Islet precursor cell (in vitro differentiated cells): Measurements from ENCODE around the gene NGLY1.
A peak's percentile ranks its signal among the peaks of the same experiment; 100 is the strongest.

Experiments
- DNase-seq: peaks from one replicate; pipeline ENCODE4 v3.0.0-alpha.2; 2018

Gene NGLY1

DNA sequence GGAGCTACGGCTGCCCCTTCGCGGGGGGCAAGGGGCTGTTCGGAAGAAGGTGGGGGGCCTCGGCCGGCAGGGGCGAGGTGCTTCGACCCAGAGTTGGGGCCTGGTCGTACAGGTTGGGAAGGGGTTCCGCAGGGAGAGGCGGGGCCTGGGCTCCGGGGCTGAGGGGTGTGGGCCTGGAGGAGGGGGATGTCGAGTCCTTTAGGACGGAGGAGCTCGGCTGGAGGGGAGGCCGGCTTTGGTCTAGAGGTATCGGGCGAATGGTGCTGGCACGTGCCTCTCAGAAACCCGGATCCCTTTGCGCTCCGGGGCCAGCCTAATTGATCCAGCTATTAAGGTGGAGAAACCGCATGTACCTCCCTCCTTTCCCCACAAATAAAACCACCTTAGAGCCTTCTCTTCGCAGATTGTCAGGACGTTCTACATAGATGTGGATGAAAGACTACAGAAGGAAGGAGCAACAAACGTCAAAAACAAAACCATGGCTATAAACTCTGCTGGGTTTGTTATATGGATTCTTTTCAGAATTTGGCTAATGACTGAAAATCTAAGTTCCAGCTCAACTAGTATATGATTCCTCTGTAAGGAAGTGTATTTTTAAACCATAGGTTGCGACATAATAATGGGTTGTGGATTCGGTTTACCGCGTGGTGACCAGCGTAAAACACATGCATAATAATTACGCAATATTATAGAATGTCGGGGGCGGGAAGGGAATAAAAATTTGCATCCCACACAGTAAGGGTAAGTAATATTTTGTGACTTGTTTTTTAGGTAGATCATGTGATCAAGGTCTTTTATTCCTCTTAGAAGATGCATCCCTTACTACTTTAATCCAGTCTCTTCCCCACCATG is 644 bp upstream of the NGLY1 start:
- DNase-seq: no peak

DNA sequence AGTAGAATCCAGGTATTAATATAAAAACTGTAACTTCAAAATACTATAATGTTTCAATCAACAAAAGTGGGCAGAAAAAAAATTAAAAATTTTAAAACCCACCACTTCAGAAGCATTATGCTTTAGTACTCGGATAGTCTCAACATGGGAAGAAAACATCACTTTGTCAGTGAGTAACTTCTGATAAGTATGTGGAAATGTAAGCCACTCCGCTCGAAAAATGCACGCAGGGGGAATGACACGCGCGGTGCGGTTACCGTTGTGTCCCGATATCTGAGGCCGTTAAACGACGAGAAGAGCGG is 656 bp downstream of the NGLY1 start:
- DNase-seq: no peak

DNA sequence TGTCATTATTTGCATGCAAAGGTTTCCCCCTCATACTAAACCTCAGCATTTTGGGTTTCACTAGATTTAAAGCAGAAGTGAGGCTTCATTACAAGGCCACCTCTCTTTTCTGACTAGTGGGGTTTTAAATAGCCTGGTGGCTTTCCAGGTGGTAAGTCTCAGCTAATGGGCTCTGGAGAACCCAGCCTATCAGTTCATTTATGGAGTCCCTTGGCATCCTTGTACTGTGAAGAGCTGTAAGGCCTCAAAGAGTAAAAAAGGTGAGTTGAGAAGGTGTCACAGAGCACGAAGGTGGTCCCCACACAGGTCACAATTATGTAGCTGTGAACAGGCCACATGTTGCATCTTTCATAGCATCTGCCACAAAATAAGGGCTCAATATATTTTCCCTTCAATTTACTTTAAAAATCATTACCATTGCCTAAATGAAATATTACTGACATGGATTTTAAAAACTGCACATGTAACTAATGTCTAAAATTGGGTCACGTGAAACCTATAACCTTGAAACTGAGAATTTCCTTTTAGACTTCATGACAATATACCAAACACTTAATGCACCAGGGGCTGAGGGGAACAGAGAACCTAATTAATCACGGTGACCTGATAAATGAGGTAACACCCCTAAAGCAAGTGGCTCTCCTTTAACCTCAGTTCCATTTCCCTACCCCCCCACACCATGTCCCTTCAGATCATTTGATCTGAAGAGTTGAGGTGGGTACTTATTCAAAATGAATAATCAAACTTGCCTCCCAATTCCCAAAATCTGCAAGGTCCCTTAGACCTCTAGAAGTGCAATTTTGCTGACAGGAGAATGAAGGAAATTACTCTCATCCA is 1.3 kb downstream of the NGLY1 start:
- no peak for DNase-seq

DNA sequence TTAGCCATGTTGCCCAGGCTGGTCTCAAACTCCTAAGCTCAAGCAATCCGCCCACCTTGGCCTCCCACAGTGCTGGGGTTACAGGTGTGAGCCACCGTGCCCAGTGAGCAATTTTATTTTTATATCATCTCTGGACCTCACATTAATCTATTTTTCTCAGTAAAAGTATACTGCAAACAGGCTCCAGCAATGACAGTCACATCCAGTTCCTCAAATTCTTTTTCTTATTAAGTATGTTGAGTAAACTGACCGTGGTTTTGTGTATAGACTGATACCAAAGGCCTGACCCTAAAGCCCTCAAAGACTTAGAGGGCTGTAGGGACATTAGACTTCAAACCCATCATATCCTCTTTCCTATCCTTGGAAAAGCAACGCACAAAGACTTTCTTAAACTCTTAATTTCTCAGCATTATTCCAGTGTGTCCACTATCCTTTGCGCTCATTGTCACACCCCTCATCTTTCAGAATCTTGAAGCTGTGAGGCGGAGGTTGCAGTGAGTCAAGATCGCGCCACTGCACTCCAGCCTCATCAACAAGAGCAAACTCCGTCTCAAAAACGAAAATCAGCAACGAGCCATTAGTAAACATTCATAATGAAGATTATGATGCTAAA is 2.0 kb downstream of the NGLY1 start:
- DNase-seq: no peak

DNA sequence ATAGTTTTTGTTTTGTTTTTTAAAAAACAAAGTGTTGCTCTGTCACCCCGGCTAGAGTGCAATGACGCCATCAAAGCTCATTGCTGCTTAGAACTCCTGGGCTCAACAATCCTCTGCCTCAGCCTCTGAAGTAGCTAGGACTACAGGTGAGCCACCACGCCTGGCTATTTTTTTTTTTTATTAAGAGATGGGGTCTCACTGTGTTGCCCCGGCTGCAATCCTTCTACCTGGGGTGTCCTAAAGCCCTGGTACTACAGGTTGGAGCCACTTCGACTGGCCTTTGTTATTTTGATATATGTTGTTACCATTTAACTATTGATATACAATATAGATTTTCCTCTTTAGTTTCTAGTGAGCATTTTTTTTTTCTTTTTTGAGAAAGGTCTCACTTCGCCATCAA is 2.6 kb downstream of the NGLY1 start:
- DNase-seq: no peak

DNA sequence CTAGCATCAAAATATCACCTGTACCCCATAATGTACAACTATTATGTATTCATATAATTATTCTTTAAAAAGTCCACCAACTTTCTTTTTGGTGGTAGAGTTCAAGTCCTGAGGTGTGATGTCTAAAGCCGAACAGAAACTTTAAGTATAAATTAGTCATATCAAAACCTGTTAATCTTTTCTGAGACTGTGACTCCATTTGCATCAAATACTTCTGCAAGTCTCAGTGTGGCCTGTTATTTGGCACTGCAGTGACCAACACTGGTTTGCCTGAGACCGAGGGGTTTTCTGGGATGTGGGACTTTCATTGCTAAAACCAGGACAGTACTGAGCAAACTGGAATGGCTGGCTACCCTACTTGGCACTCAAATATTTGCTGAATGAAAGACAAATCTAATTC is 7.3 kb downstream of the NGLY1 start:
- DNase-seq: no peak

DNA sequence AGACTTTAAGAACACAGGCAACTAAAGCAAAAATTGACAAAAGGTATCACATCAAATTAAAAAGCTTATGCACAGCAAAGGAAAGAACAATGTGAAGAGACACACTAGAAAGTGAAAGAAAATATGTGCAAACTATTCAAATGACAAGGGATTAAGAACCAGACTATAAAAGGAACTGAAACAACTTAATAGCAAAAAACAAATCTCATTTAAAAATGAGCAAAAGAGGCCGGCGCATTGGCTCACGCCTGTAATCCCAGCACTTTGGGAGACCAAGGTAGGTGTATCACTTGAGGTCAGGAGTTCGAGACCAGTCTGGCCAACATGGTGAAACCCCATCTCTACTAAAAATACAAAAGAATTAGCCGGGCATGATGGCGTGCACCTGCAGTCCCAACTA is 14.4 kb downstream of the NGLY1 start:
- no peak for DNase-seq

DNA sequence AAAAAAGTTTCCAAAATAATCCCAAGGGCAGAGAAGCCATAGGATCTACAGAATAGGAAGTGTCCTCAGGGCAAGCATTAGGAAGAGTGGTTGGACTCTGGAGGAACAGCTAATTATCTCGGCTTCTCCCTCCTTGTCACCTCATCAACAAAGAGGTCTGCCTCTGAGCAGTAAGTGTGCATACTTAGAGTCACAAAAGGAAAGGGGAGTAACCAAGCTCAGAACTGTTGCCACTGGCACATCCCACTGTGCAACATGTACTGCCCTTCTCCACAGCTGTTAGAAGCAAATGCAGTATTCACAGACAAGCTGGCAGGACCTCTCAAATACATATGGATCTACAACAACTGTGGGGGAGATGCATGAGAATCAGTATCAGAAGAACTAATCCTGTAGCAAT is 31.5 kb downstream of the NGLY1 start:
- peak; percentile 53 for DNase-seq

DNA sequence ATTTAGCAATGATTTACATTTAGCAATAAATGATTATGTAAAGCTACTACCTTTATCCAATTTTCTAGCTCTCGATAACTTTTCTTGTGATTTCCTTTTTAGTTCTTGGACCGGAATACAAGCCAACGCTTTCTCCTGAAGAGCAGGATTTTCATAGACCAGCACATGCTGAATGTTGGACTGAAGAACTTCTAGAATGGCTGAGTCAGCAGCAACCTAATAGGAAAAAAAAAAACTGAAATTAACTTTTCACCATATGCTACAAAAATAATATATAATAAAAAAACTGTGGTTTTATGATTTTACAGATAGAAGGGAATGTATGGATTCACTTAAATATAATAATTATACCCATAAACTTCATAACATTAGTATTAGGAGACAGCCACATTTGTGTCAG is 32.2 kb downstream of the NGLY1 start:
- DNase-seq: no peak

DNA sequence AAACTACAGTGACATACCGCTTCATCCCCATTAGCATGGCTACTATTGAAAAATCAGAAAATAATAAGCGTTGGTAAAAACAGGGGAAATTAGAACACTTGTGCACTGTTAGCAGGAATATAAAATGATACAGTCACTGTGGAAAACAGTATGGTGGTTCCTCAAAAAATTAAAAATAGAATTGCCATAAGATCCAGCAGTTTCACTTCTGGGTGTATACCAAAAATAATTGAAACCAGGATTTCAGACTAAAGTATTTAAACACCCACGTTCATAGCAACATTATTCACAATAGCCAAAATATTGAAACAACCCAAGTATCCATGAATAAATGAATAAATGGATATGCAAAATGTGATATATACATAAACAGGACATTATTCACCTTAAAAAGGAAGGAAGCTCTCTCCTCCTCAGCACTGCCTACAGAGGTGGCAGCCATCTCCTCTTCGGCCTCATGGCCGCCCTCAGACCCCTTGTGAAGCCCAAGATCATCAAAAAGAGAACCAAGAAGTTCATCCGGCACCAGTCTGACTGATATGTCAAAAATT is 34.1 kb downstream of the NGLY1 start:
- DNase-seq: no peak

DNA sequence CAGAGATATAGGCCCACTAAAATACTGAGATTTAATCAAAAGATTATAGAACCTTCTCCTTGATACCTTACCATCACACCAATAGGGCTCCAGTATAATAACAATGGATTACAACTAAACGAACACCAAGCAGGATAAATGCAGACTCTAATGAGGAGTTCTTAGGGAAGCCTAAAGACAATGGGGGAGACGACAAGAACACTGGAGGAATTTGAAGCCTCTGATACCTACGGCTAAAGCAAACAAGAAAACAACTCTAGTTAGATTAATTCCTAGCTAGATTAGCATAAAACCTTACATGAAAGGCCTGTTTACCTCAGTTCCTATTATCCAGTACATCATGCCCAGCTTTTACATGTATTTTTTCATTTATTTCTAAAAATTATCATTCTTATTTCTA is 35.1 kb downstream of the NGLY1 start:
- no peak for DNase-seq

DNA sequence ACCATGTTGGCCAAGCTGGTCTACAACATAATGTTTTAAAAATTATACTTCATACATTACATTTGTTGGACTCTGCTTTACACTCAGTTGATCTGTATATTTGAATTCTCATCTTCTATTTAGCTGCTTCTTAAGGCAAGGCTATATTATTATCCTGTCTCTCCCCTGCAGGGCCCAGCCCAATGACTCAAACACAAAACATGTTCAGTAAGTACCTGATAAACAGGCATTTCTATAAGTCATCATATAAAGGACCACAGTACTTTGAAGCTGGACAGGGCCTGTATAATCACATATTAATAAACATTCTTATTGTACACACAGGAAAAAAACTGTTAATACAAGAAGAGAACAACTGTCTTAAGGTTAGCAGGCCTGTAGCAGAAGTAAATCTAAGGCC is 36.2 kb downstream of the NGLY1 start:
- DNase-seq: no peak

DNA sequence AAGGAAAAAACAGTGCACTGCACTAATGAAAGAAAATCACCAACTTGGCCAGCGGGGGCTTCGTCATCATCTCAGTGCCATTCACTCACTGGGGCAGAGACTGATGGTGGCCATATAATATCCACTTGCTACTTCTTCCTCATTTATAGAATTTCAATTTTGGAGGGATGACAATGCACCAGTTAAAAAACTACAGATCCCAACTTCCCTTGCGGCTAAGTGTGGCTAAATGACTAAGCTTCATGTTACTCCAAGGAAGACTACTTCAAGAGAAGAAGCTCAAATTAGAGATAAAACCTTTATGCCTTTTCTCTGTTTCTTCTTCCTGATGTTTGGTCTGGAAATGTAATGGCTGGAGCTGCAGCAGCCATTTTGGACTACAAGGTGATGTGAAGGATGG is 38.8 kb downstream of the NGLY1 start:
- no peak for DNase-seq

DNA sequence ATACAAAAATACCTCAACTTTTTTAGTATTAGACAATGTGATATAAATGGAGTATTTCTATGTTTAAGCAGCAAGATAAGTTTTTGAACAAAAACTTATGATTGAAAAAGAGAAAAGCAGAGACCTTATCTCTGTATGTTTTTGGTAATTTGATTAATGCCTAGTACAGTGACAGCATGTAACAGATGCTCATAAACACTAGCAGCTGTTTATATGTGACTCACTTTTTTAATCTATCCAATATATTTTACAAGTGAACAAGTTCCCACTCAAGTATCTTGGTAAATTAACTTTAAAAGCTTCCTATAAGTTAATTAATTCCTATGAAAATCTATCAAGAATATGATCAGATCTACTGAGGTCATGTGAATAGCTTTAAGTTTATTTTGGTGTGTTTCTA is 55.1 kb downstream of the NGLY1 start:
- no peak for DNase-seq

DNA sequence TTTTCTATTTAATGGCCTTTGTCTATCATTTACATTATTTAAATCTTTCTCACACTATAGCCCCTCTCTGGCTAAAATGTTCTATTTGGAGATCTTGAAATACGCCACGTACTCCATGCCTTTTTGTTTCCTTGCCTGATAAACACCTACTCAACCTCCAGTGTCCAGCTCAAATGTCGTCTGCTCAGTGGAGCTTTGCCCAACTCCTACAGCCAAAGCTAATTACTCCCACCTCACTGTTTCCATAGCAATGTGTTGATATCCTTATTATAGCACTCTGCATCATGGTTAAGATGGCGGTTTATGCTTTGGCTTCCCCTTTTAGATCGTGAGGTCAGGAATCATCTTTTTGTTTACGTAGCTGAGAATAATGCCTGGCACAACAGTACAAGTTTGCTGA is 55.9 kb downstream of the NGLY1 start:
- no peak for DNase-seq

DNA sequence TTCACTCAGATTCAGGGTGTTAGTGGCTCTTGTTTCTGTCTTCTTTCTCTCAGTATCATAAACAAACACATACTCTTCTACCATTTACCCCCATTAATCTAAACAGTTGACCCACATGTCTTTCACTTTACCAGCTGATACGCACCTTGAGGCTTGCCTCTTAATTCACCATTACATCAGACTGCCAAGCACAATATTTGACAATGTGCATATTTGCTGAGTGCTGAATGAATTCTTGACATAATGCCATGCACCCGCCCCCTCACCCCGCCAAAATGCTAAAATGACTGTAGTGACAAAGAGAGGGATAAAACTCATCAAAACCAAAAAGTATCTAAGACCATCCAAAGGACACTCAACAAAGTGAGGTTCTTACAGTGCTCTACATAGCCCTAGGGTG is 57.4 kb downstream of the NGLY1 start:
- DNase-seq: no peak

DNA sequence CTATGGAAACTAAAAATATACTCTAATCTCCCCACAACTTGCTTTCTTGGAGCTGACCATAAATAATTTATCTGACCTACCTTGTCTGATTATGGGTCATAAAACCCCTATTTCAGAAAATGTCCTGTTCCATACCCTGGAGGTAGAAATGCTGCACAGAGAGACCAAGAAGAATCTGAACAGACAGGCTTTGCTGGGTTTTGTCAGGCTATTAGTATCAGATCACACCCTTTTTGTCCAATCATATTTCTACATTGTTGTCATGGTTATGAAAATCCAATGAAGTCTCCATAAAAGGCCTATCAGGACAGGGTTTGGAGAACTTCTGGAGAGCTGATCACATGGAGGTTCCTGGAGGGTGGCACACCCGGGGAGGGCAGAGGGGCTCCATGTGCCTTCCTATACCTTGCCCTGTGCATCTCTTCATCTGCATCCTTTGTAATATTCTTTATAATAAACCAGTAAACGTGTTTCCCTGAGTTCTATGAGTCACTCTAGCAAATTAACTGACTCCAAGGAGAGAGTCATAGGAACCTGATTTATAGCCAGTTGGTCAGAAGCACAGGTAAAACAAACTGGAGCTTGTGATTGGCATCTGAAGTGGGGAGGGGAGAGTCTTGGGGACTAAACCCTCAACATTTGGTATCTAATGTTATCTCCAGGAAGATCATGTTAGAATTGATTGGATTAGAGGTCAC is 58.1 kb downstream of the NGLY1 start:
- DNase-seq: no peak

DNA sequence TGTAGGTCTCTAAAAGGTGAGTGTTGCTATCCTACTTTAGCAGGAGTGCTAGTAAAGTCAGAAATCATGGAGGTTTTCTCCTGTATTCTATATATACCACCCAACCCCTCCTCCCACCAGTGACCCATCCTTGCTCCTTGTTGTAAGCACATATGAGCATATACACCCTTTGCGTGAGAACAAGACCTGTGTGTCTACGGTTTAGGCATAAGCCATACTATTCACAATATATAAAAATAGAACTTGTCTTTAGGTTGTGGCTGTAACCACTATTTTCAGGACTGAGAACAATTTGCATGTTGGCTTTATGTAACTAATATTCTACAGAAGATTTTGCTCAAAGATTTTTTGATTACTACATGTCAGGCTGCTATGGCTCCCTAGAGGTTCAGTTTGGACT is 59.4 kb downstream of the NGLY1 start:
- DNase-seq: no peak

DNA sequence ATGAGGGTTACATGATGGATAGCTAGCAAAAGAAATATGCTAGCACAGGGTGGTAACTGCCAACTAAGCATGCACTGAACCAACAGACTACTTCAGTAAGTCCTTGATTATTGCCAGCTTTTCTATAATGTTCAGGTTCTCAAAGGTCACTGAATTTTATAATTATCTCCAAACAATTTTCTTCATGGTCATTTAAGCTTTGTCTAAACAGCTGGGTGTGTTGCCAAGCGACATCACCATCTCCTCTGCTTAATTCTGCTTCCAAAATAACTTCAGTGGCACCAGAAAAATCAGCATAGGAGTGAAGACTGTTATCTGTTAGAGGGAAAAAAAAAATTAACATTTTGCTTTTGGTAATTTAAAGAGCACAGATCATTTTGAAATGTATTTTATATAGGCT is 63.9 kb downstream of the NGLY1 start:
- DNase-seq: no peak

DNA sequence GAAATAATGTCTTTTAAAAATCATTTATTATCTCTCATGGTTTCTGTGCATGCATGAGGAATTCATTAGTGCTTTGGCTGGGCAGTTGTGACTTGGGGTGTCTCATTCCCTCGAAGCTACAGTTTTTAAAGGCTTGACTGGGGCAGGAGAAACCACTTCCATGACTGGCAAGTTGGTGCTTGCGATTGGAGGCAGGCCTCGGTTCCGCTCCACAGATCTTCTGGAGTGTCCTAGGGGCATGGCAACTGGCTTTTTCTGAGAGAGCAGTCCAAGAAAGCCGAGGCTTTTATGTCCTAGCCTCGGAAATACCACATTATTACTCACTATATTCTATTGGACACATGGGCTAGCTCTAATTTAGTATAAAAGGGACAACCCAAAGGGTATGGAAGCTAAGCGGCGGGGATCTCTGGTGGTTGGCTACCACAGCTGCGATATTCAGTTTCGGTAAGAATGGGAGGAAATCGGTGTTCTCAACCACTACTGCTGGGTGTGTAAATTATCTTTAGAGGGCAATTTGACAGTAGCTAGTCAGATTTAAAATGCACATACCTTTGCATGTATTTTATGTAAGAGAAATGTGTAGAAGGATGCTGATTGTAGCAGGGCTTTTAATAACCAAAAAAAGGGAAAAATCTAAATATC is 69.8 kb downstream of the NGLY1 start:
- DNase-seq: no peak

DNA sequence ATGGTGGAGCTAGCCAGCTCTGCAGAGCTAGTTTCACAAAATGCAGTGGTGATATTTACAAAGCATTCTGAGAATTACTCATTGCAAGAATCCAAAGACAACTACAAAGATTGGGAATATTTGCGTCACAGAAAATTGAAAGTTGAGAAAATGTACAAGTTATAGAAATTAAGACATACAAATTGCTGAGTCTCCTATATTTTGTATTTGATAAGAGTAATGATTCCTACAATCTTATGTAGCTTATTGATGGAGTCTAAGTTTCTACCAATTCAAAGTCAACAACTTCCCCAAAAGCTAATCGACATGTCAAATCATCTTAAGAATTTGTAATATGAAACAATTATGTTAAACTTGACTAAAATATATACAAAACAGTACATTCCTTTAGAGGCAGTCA is 72.2 kb downstream of the NGLY1 start:
- no peak for DNase-seq

DNA sequence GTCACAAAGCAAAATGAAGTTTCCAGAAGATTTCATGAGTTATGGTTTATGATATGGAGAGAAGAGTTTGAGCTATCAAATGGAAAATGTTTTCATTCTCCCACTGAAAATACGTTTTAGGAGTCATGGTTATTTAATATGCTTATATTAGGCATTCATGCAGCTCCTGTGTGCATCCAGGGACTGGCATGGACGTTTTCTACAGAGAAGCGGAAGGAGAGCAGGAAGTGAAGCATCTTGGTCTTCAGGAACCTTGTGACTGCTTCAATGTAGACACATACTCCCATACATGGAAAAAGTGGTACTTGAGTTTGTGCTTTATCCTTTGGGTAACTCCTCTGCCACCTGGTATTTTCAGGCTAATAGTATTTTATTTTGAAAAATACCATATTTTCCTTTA is 75.2 kb downstream of the NGLY1 start:
- no peak for DNase-seq
